Liver (tissue), 3 donors: ENCODE results near the gene ZDHHC21.

ENCODE experiments used
- FOXA1 ChIP-seq: IDR thresholded peaks from 2 replicates; pipeline ENCODE4 v1.6.1; 2016; ENCODE audit warnings: antibody characterized with exemption
- GABPA ChIP-seq, 2 donors: IDR thresholded peaks in 1 of 2; conservative IDR thresholded peaks in 1 of 2; 2 replicates each; pipeline ENCODE4 v1.6.1; 2016; ENCODE audit warnings: antibody characterized with exemption in 2 of 2, mild to moderate bottlenecking in 1 of 2, moderate library complexity in 1 of 2
- TAF1 ChIP-seq: conservative IDR thresholded peaks from 2 replicates; pipeline ENCODE4 v1.6.1; 2016; ENCODE audit warnings: antibody characterized with exemption, mild to moderate bottlenecking
- YY1 ChIP-seq: IDR thresholded peaks from 2 replicates; pipeline ENCODE4 v1.6.1; 2016; ENCODE audit warnings: antibody characterized with exemption, mild to moderate bottlenecking
- TF ChIP-seq, protein P1 (sequence below): fragments of 150-350 bp; IDR thresholded peaks from 2 replicates; pipeline ENCODE4 v1.5.1; 2017; ENCODE audit warnings: improper control_type of control experiment, low read depth, low read length; ENCODE audit not compliant: missing input control
- TF ChIP-seq, protein P2 (sequence below): IDR thresholded peaks from 2 replicates; pipeline ENCODE4 v1.6.1; 2016; ENCODE audit warnings: antibody characterized with exemption, mild to moderate bottlenecking
- donor health status: healthy.
- donor health status: healthy.

DNA sequence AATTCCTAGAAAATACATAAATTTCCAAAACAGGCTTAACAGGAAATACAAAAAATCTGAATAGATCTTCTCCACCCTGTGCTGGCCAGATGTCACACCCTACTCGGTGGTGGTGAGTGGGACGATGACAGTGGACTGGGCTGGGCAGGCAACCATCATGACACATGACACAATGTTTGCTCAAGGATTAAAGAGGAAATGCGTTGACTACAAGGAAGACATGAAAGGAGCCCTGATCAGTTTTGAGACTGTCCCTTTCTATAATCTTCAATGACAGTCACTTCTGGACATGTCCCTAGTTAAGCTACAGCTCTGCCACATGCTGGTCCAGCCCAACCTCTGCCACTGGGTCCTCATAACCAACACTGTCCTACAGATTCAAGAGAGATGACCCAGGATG lies 99.8 kb downstream of the ZDHHC21 start:
- no peak for TF ChIP-seq YY1
- TF ChIP-seq, protein P1, sequence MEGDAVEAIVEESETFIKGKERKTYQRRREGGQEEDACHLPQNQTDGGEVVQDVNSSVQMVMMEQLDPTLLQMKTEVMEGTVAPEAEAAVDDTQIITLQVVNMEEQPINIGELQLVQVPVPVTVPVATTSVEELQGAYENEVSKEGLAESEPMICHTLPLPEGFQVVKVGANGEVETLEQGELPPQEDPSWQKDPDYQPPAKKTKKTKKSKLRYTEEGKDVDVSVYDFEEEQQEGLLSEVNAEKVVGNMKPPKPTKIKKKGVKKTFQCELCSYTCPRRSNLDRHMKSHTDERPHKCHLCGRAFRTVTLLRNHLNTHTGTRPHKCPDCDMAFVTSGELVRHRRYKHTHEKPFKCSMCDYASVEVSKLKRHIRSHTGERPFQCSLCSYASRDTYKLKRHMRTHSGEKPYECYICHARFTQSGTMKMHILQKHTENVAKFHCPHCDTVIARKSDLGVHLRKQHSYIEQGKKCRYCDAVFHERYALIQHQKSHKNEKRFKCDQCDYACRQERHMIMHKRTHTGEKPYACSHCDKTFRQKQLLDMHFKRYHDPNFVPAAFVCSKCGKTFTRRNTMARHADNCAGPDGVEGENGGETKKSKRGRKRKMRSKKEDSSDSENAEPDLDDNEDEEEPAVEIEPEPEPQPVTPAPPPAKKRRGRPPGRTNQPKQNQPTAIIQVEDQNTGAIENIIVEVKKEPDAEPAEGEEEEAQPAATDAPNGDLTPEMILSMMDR, result no peak
- no peak for TF ChIP-seq GABPA (IDR thresholded peaks at IDR 0.05 in 1 of 2, conservative IDR thresholded peaks at IDR 0.05 in 1 of 2)
- no peak for TF ChIP-seq FOXA1
- no peak for TF ChIP-seq TAF1
- TF ChIP-seq, protein P2, sequence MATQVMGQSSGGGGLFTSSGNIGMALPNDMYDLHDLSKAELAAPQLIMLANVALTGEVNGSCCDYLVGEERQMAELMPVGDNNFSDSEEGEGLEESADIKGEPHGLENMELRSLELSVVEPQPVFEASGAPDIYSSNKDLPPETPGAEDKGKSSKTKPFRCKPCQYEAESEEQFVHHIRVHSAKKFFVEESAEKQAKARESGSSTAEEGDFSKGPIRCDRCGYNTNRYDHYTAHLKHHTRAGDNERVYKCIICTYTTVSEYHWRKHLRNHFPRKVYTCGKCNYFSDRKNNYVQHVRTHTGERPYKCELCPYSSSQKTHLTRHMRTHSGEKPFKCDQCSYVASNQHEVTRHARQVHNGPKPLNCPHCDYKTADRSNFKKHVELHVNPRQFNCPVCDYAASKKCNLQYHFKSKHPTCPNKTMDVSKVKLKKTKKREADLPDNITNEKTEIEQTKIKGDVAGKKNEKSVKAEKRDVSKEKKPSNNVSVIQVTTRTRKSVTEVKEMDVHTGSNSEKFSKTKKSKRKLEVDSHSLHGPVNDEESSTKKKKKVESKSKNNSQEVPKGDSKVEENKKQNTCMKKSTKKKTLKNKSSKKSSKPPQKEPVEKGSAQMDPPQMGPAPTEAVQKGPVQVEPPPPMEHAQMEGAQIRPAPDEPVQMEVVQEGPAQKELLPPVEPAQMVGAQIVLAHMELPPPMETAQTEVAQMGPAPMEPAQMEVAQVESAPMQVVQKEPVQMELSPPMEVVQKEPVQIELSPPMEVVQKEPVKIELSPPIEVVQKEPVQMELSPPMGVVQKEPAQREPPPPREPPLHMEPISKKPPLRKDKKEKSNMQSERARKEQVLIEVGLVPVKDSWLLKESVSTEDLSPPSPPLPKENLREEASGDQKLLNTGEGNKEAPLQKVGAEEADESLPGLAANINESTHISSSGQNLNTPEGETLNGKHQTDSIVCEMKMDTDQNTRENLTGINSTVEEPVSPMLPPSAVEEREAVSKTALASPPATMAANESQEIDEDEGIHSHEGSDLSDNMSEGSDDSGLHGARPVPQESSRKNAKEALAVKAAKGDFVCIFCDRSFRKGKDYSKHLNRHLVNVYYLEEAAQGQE, result no peak
